GM13977 (cell line): Measurements from ENCODE around the gene SMG5.

Experiments
- DNase-seq: peaks from one replicate; pipeline ENCODE4 v3.0.0; 2012; ENCODE audit warnings: low spot score
- in situ Hi-C: fragments of 300-500 bp; cut with MboI; formaldehyde crosslinking; loops from one replicate; pipeline ENCODE4 v1.12.0; 2022; ENCODE audit warnings: low sequenced_read_pairs, low pct_unique_long_range_greater_than_20kb, mixed read lengths, inconsistent platforms; ENCODE audit not compliant: unreplicated experiment
- TF ChIP-seq, protein P1 (sequence below): IDR thresholded peaks from 2 replicates; pipeline ENCODE4 v1.5.1; 2012; ENCODE audit warnings: mild to moderate bottlenecking, control low read depth; ENCODE audit not compliant: insufficient read depth; ENCODE audit errors: extremely low read depth, missing control alignments

Gene SMG5

DNA sequence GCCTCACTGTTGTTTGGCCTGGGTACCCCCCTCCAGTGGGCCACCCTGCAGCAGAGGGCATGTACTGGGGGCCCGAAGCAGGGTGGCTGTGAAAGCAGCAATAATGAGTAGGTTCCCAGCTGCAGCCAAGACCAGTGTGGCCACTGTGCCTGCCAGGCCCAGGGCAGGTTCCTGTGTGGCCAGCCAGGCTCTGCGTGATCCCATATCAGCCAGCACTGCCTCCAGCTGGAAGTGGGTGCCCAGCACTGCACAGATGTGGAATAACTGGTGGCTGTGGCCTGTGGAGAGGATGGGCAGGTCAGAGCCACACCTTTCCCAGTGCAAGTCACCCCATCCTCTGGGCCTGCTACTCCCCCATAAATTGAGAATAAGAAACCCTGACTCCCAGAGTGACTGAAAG lies 38.5 kb downstream of the SMG5 start:
- no peak for DNase-seq
- in situ Hi-C loops: no loop called here
- TF ChIP-seq, protein P1, sequence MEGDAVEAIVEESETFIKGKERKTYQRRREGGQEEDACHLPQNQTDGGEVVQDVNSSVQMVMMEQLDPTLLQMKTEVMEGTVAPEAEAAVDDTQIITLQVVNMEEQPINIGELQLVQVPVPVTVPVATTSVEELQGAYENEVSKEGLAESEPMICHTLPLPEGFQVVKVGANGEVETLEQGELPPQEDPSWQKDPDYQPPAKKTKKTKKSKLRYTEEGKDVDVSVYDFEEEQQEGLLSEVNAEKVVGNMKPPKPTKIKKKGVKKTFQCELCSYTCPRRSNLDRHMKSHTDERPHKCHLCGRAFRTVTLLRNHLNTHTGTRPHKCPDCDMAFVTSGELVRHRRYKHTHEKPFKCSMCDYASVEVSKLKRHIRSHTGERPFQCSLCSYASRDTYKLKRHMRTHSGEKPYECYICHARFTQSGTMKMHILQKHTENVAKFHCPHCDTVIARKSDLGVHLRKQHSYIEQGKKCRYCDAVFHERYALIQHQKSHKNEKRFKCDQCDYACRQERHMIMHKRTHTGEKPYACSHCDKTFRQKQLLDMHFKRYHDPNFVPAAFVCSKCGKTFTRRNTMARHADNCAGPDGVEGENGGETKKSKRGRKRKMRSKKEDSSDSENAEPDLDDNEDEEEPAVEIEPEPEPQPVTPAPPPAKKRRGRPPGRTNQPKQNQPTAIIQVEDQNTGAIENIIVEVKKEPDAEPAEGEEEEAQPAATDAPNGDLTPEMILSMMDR: no peak

- DNase-seq: no peak
- in situ Hi-C loops: no loop called here
- TF ChIP-seq, protein P1: no peak
Measured at GRCh38 chr1:156242738-156243137, 39.9 kb downstream of the SMG5 start.

GRCh38 chr1:156241926-156242325 lies 40.7 kb downstream of the SMG5 start, which contains the start of gene BGLAP:
BGLAP (plus strand) TSS chr1:156242184; CDS start chr1:156242232, 48 bp downstream.
- no peak for DNase-seq

DNA sequence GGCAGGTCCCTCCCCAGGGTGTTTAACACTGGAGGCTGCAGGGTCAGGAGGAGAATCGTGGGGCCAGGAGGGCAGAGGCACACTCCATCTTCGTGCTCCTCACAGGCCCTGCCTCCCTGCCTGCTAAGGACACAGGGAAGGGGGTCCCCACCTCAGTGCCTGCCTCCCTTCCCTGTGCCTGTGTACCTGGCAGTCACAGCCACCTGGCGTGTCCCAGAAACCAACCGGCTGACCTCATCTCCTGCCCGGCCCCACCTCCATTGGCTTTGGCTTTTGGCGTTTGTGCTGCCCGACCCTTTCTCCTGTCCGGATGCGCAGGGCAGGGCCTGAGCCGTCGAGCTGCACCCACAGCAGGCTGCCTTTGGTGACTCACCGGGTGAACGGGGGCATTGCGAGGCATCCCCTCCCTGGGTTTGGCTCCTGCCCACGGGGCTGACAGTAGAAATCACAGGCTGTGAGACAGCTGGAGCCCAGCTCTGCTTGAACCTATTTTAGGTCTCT lies 41.3 kb downstream of the SMG5 start:
- no peak for DNase-seq
- in situ Hi-C loops: no loop called here
- TF ChIP-seq, protein P1: no peak

More at GRCh38 chr1:156241926-156242325, 40.7 kb downstream of the SMG5 start, which contains the start of gene BGLAP:
- in situ Hi-C loops: no loop called here
- TF ChIP-seq, protein P1: no peak

DNA sequence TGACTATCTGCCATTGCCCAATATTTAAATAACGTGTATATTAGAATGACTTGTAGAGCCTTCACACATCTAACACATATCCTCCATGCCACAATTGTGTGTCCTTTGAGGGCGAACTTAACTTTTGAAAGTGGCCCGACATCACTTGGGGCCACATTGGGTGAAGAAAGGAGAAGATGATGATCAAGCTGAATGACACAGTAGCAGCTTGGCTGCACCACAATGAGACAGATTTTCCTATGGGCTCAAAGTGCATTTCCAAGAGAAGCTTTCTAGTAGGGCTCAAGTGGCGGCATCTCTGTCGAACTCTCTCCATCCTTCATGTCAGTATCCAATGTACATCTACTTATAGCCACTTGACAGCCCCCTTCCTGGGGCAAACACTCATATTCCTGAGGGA lies 44.4 kb downstream of the SMG5 start:
- in situ Hi-C loops: no loop called here
- no peak for DNase-seq
- TF ChIP-seq, protein P1: no peak

DNA sequence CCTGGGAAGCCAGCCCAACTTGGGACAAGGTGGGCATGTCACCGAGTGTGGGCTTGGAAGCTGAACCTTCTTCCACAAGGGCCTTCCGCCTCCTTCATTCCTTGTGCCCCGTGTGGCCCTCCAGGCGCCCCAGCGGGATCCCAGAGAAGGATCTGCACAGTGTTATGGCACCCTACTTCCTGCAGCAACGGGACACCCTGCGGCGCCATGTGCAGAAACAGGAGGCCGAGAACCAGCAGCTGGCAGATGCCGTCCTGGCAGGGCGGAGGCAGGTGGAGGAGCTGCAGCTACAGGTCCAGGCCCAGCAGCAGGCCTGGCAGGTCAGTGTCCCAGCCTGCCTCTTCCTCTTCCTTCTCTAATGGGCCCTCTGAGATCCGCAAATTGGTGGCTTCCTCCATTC lies 46.5 kb downstream of the SMG5 start:
- in situ Hi-C loops: no loop called here
- TF ChIP-seq, protein P1: no peak
- DNase-seq: no peak
